K562 (cell line): ENCODE results near the gene MYO1H. TPM values are rescaled to one million over a fixed set of nuclear protein-coding genes. Genes with fewer than 3 reads are reported as not detected.

Experiments used
- ESRRA ChIP-seq: fragments of 450-650 bp; IDR thresholded peaks from 2 replicates; pipeline ENCODE4 v1.6.1; 2014; ENCODE audit warnings: low read depth, mild to moderate bottlenecking, moderate library complexity, borderline replicate concordance
- FUS ChIP-seq: fragments of 200-400 bp; formaldehyde crosslinking; optimal IDR thresholded peaks from 2 replicates; pipeline ENCODE3; 2017; ENCODE audit warnings: low read depth, low read length
- HDAC2 ChIP-seq: fragments of 450-650 bp; IDR thresholded peaks from 2 replicates; pipeline ENCODE4 v1.6.1; 2016; ENCODE audit warnings: mild to moderate bottlenecking
- JUNB ChIP-seq: fragments of 450-650 bp; formaldehyde crosslinking; conservative IDR thresholded peaks from 2 replicates; pipeline ENCODE4 v1.4.0; 2020; ENCODE audit warnings: mild to moderate bottlenecking
- MAZ ChIP-seq, 2 experiments: fragments of 450-650 bp in 1 of 2; sonication (generic) in 1 of 2; formaldehyde crosslinking; IDR thresholded peaks in 1 of 2; conservative IDR thresholded peaks in 1 of 2; 2 replicates each; pipeline versions ENCODE4 v1.4.0 to v1.5.0; 2020; ENCODE audit warnings: mild to moderate bottlenecking in 1 of 2, missing genetic modification reagents in 1 of 2
- NCOA2 ChIP-seq, 2 experiments: fragments of 450-650 bp; IDR thresholded peaks; 2 replicates each; pipeline ENCODE4 v1.6.1; 2018; ENCODE audit warnings: mild to moderate bottlenecking in 2 of 2, moderate library complexity in 1 of 2; ENCODE audit not compliant: partially characterized antibody in 2 of 2
- NELFE ChIP-seq: IDR thresholded peaks from 2 replicates; pipeline ENCODE4 v1.6.1; 2011; ENCODE audit warnings: mild to moderate bottlenecking; ENCODE audit not compliant: insufficient read depth, insufficient read length
- PHF8 ChIP-seq: fragments of 200-600 bp; sonication (generic); IDR thresholded peaks from 2 replicates; pipeline ENCODE4 v1.6.1; 2012; ENCODE audit warnings: mixed run types, mild to moderate bottlenecking, inconsistent platforms, low read length, moderate library complexity, borderline replicate concordance
- POLR3G ChIP-seq: IDR thresholded peaks from 2 replicates; pipeline ENCODE4 v1.6.1; 2011; ENCODE audit not compliant: insufficient read length, insufficient replicate concordance; ENCODE audit errors: extremely low read depth
- RBM22 ChIP-seq: fragments of 200-400 bp; formaldehyde crosslinking; IDR thresholded peaks from 2 replicates; pipeline ENCODE4 v1.6.1; 2018; ENCODE audit warnings: low read length, low read depth; ENCODE audit not compliant: poor library complexity, severe bottlenecking
- SAFB ChIP-seq: fragments of 200-400 bp; formaldehyde crosslinking; IDR thresholded peaks from 2 replicates; pipeline ENCODE4 v1.6.1; 2017; ENCODE audit warnings: low read depth, low read length, borderline replicate concordance
- SIRT6 ChIP-seq: IDR thresholded peaks from one replicate; pipeline ENCODE4 v1.6.1; 2012; ENCODE audit warnings: low read depth, mild to moderate bottlenecking, control low read depth, inconsistent platforms, low read length, moderate library complexity
- SPI1 ChIP-seq: IDR thresholded peaks from 2 replicates; pipeline ENCODE4 v1.6.1; 2011; ENCODE audit warnings: low read depth, low read length, control low read depth, borderline replicate concordance
- SRSF3 ChIP-seq: fragments of 200-400 bp; formaldehyde crosslinking; IDR thresholded peaks from 2 replicates; pipeline ENCODE4 v1.6.1; 2016; ENCODE audit warnings: mild to moderate bottlenecking, low read length, moderate library complexity; ENCODE audit not compliant: insufficient read depth
- ZBTB8A ChIP-seq: fragments of 450-650 bp; IDR thresholded peaks from 2 replicates; pipeline ENCODE4 v1.6.1; 2018; ENCODE audit warnings: mild to moderate bottlenecking, moderate library complexity; ENCODE audit not compliant: partially characterized antibody
- polyA plus RNA-seq, 8 experiments: library from polyadenylated mRNA; depleted of rRNA in 4 of 8; stranded (reverse) in 5 of 8; unstranded in 3 of 8; fragments of >200 nt; fragmentation: Nextera tagmentation in 2 of 8; fragmentation: Illumina TruSeq in 1 of 8; extraction: Ambion mirVana in 2 of 8; extraction: Trizol in 1 of 8; gene quantifications; 2 replicates each; pipeline versions ENCODE4 v1.2.1 to v1.2.3, GENCODE V29; 2011 to 2014; ENCODE audit warnings: inconsistent platforms in 1 of 8, missing spikeins in 1 of 8
- total RNA-seq, 7 experiments: library from RNA; depleted of rRNA in 6 of 7; stranded (reverse); fragments of >200 nt in 6 of 7; fragmentation: Illumina TruSeq in 2 of 7; extraction: Trizol in 2 of 7; gene quantifications; 2 replicates each; pipeline versions ENCODE4 v1.2.1 to v1.2.3, GENCODE V29; 2011 to 2021; ENCODE audit warnings: low replicate concordance in 1 of 7
- TF ChIP-seq, protein P1 (sequence below), 2 experiments: fragments of 450-650 bp; formaldehyde crosslinking in 1 of 2; IDR thresholded peaks; 2 replicates each; pipeline versions ENCODE4 v1.4.0 to v1.6.1; 2014 to 2020; ENCODE audit warnings: mild to moderate bottlenecking in 2 of 2, borderline replicate concordance in 1 of 2, low read depth in 1 of 2
- TF ChIP-seq, protein P2 (sequence below): fragments of 200-400 bp; formaldehyde crosslinking; IDR thresholded peaks from 2 replicates; pipeline ENCODE4 v1.6.1; 2017; ENCODE audit warnings: mild to moderate bottlenecking, low read depth, low read length, moderate library complexity

MYO1H gene
- total and polyA plus RNA-seq, 9 of the 15 experiments (the other 6 are each of a cell fraction or from before 2014, with no cell fraction given), result not detected

DNA sequence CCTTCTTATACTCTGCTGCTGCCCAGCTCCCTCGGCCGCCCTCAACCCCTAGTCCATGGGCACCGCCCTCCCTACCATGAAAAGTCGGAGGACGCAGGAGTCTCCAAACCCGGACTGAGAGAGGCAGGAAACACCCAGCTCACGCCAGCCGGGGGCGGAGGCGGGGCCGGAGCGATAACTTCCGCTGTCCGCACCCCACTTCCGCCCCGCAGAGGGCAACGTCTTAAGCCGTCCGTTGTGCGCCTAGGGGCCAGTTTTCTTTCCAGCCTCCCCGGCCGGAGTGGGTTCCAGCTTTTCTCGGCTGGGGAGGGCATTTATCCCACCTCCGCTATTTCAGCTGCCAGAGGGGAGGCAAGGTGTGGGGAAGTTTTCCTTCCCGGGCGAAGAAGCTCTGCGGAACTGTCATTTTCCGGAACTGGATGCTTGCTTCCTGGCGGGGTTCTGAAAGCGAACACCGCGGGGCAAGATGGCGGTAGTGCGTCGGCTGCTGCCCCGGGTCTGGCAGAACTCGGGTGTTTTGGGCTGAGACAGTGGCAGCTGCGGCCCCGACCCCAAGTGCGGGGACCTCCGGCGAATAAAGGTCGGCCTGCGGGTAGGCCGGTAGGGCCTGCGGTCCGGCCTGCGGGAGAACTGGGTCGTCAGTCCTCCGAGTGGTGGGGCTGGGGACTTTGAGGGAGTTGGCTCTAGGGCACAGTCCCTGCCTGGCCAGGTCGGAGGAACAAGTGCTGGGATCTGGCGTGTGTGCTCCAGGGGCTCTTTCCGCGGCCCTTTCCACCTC lies 129.7 kb downstream of the MYO1H start, which contains the start of the genes KCTD10 and UBE3B (continued):
- TF ChIP-seq, protein P1, sequence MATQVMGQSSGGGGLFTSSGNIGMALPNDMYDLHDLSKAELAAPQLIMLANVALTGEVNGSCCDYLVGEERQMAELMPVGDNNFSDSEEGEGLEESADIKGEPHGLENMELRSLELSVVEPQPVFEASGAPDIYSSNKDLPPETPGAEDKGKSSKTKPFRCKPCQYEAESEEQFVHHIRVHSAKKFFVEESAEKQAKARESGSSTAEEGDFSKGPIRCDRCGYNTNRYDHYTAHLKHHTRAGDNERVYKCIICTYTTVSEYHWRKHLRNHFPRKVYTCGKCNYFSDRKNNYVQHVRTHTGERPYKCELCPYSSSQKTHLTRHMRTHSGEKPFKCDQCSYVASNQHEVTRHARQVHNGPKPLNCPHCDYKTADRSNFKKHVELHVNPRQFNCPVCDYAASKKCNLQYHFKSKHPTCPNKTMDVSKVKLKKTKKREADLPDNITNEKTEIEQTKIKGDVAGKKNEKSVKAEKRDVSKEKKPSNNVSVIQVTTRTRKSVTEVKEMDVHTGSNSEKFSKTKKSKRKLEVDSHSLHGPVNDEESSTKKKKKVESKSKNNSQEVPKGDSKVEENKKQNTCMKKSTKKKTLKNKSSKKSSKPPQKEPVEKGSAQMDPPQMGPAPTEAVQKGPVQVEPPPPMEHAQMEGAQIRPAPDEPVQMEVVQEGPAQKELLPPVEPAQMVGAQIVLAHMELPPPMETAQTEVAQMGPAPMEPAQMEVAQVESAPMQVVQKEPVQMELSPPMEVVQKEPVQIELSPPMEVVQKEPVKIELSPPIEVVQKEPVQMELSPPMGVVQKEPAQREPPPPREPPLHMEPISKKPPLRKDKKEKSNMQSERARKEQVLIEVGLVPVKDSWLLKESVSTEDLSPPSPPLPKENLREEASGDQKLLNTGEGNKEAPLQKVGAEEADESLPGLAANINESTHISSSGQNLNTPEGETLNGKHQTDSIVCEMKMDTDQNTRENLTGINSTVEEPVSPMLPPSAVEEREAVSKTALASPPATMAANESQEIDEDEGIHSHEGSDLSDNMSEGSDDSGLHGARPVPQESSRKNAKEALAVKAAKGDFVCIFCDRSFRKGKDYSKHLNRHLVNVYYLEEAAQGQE (IDR thresholded peaks at IDR 0.05; ENCODE audit: borderline replicate concordance), result peak; percentile 88
- TF ChIP-seq, protein P1 (CRISPR knock-in tag; IDR thresholded peaks at IDR 0.05; ENCODE audit: low read depth), result peak; percentile 69; the same call in 1 of the 2 replicates
- no peak for TF ChIP-seq NELFE
- no peak for TF ChIP-seq SAFB
- no peak for TF ChIP-seq SIRT6
- TF ChIP-seq ESRRA, result peak; percentile 45
- TF ChIP-seq RBM22, result peak; percentile 52
- peak; percentile 87 to 89; a peak in 3 of 4 replicates for TF ChIP-seq MAZ (CRISPR knock-in tag; conservative IDR thresholded peaks at IDR 0.05 in 1 of 2, IDR thresholded peaks at IDR 0.05 in 1 of 2)
- TF ChIP-seq SPI1, result peak; percentile 41; the same call in 1 of the 2 replicates
- no peak for TF ChIP-seq FUS
- peak; percentile 82 for TF ChIP-seq HDAC2
- TF ChIP-seq SRSF3, result no peak
- peak in 1 of 2 experiments; percentile 97 for TF ChIP-seq NCOA2 (IDR thresholded peaks at IDR 0.05; ENCODE audit: partially characterized antibody in 2 of 2)
- TF ChIP-seq, protein P2, sequence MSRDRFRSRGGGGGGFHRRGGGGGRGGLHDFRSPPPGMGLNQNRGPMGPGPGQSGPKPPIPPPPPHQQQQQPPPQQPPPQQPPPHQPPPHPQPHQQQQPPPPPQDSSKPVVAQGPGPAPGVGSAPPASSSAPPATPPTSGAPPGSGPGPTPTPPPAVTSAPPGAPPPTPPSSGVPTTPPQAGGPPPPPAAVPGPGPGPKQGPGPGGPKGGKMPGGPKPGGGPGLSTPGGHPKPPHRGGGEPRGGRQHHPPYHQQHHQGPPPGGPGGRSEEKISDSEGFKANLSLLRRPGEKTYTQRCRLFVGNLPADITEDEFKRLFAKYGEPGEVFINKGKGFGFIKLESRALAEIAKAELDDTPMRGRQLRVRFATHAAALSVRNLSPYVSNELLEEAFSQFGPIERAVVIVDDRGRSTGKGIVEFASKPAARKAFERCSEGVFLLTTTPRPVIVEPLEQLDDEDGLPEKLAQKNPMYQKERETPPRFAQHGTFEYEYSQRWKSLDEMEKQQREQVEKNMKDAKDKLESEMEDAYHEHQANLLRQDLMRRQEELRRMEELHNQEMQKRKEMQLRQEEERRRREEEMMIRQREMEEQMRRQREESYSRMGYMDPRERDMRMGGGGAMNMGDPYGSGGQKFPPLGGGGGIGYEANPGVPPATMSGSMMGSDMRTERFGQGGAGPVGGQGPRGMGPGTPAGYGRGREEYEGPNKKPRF, result no peak
- no peak for TF ChIP-seq POLR3G
- TF ChIP-seq ZBTB8A, result no peak
- TF ChIP-seq PHF8, result peak; percentile 97
- TF ChIP-seq JUNB, result no peak
